Measurements from ENCODE around the gene MED31. TPM values are rescaled to one million over a fixed set of nuclear protein-coding genes. Genes with fewer than 3 reads are reported as not detected.

MED31 gene
- total RNA-seq, 1 donor, result 5.4 TPM

DNA sequence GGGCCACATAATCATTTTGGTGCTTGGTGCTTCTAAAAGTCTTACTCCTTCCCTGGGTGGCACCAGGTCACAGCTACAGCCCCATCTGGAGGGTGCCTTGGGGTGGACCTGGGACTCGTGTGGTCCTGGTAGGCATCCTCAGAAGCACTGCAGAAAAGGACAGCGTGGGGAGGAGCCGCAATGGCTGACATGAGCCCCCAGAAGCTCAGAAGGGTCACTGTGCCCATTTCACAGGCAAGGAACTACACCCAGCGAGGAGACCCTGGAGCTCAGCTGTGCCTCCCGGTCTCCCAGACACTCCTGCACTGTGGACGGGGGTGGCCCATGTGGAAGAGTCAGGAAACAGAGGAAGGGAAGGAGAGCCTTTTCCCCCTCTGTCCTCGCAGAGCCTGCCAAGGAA is 26.5 kb upstream of the MED31 start:
- H3K27ac ChIP-seq (ENCODE audit: low read depth, low read length), result no peak overlapping the region
- no peaks in the 10 kb centered on the region for H3K9me3 ChIP-seq (ENCODE audit: low read depth, low read length)
- H3K36me3 ChIP-seq (ENCODE audit: insufficient read depth, low read length), result no peaks in the 10 kb centered on the region
- TF ChIP-seq, protein P1, sequence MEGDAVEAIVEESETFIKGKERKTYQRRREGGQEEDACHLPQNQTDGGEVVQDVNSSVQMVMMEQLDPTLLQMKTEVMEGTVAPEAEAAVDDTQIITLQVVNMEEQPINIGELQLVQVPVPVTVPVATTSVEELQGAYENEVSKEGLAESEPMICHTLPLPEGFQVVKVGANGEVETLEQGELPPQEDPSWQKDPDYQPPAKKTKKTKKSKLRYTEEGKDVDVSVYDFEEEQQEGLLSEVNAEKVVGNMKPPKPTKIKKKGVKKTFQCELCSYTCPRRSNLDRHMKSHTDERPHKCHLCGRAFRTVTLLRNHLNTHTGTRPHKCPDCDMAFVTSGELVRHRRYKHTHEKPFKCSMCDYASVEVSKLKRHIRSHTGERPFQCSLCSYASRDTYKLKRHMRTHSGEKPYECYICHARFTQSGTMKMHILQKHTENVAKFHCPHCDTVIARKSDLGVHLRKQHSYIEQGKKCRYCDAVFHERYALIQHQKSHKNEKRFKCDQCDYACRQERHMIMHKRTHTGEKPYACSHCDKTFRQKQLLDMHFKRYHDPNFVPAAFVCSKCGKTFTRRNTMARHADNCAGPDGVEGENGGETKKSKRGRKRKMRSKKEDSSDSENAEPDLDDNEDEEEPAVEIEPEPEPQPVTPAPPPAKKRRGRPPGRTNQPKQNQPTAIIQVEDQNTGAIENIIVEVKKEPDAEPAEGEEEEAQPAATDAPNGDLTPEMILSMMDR (IDR thresholded peaks at IDR 0.05; ENCODE audit: extremely low read depth, low read depth, low read length), result no peak
- peaks cover 2% of the 10 kb centered on the region for H4K20me1 ChIP-seq (ENCODE audit: insufficient read depth, low read length)
- H3K27me3 ChIP-seq (ENCODE audit: insufficient read depth, low read length), result peaks cover 44% of the 10 kb centered on the region
- H3K4me2 ChIP-seq (ENCODE audit: insufficient read depth, low read length), result no peak overlapping the region
- H3K79me2 ChIP-seq (ENCODE audit: insufficient read depth, low read length), result no peaks in the 10 kb centered on the region
- no peak for DNase-seq (ENCODE audit: insufficient read length, low spot score, missing footprints)
- no peak overlapping the region for H3K4me3 ChIP-seq (ENCODE audit: insufficient read depth, low read length)
- peaks cover 4% of the 10 kb centered on the region for H3K4me1 ChIP-seq (ENCODE audit: insufficient read depth, low read length)
- no peak overlapping the region for H2AFZ ChIP-seq (ENCODE audit: low read length)

DNA sequence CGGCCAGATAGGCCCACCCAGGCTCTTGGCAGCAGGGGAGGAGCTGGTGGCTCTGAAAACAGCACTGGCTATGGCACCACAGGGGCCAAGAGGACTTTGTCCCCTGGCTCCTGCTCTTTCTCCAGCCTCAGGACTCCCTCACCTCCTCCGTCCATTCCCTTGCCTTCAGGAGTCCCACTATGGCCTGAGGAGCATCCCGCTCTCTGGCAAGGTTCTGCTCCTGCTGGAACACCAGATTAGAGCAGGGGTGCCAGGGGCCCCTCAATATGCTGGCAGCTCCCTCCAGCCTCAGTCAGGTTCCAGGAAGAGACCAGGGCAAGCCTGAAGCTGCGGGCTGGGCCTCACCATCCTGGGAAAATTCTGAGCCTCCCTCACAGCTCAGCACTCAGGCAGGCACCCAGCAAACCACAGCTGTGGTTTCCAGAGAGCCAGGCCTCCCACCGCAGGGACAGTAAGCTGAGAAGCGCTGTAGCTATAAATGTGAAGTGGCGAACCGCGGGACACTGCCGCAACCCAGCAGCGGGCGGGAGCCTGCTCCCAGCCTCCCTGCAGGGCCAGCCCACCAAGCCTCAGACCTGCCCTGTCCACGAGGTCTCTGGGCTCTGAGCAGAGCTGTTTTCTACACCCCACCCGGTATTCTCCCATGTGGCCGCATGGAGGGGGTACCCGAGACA is 25.9 kb upstream of the MED31 start:
- H3K4me2 ChIP-seq (ENCODE audit: insufficient read depth, low read length), result no peak overlapping the region
- peaks cover 4% of the 10 kb centered on the region for H3K4me1 ChIP-seq (ENCODE audit: insufficient read depth, low read length)
- peak; percentile 95 for DNase-seq (ENCODE audit: insufficient read length, low spot score, missing footprints)
- no peak overlapping the region for H2AFZ ChIP-seq (ENCODE audit: low read length)
- H3K36me3 ChIP-seq (ENCODE audit: insufficient read depth, low read length), result no peaks in the 10 kb centered on the region
- no peaks in the 10 kb centered on the region for H3K9me3 ChIP-seq (ENCODE audit: low read depth, low read length)
- no peak overlapping the region for H3K27ac ChIP-seq (ENCODE audit: low read depth, low read length)
- TF ChIP-seq, protein P1 (IDR thresholded peaks at IDR 0.05; ENCODE audit: extremely low read depth, low read depth, low read length), result no peak
- peaks cover 39% of the 10 kb centered on the region for H3K27me3 ChIP-seq (ENCODE audit: insufficient read depth, low read length)
- peaks cover 2% of the 10 kb centered on the region for H4K20me1 ChIP-seq (ENCODE audit: insufficient read depth, low read length)
- H3K4me3 ChIP-seq (ENCODE audit: insufficient read depth, low read length), result no peak overlapping the region
- no peaks in the 10 kb centered on the region for H3K79me2 ChIP-seq (ENCODE audit: insufficient read depth, low read length)

DNA sequence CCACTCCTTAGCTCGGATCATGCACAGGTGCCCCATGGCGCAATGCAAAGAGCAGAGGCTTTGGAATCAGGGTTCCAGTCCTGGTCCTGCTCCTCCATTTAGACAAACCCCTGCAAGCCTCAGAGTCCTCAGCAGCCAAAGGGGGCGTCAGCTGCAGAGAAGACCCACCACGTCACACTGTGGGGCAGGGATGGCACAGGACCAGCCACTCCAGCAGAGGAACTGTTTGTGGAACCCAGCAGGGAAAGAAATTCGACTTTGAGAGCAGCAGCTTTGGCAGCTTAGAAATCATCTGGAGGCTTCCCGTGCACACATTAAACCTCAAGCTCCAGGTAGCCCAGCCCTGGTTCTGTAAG is 25.4 kb upstream of the MED31 start:
- Histone ChIP-seq H2AFZ (ENCODE audit: low read length) (no peak overlapping the region), H3K36me3 (ENCODE audit: insufficient read depth, low read length) (no peaks in the 10 kb centered on the region), H3K4me3 (ENCODE audit: insufficient read depth, low read length) (no peak overlapping the region), H4K20me1 (ENCODE audit: insufficient read depth, low read length) (peaks cover 2% of the 10 kb centered on the region), H3K4me2 (ENCODE audit: insufficient read depth, low read length) (no peak overlapping the region), H3K4me1 (ENCODE audit: insufficient read depth, low read length) (peaks cover 4% of the 10 kb centered on the region), H3K27me3 (ENCODE audit: insufficient read depth, low read length) (peaks cover 35% of the 10 kb centered on the region), H3K9me3 (ENCODE audit: low read depth, low read length) (no peaks in the 10 kb centered on the region), H3K27ac (ENCODE audit: low read depth, low read length) (no peak overlapping the region), H3K79me2 (ENCODE audit: insufficient read depth, low read length) (no peaks in the 10 kb centered on the region)
- TF ChIP-seq, protein P1 (IDR thresholded peaks at IDR 0.05; ENCODE audit: extremely low read depth, low read depth, low read length), result no peak
- no peak for DNase-seq (ENCODE audit: insufficient read length, low spot score, missing footprints)

DNA sequence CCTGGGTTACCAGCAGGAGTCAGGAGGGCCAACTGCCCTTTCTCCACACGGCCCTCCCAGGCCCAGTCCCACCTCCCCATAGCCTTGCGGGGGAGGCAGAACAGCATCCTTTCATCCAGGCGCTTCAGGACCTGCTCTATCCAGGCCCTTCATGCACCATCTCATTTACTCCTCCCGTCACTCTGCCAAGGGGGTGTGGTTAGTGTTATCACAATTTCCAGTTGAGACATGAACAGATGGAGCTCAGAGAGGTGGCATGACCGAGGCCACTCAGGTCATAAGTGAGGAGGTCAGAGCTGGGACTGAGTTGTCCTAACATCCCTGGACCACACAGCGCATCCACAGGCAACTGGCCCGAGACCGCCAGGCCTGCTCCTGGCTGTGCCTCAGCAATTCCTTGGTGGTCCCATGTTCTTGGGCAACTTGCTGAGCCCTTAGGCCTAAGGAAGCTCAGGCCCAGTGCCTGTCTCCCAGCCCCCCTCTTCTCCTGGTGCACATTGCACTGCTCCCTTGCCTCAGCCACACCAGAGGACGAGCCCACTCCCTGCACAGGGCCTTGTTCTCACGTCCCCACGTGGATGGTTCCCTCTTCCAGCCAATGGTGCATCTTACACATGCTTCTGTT is 23.9 kb upstream of the MED31 start:
- Histone ChIP-seq H3K4me2 (ENCODE audit: insufficient read depth, low read length) (no peak overlapping the region), H2AFZ (ENCODE audit: low read length) (no peak overlapping the region), H3K27me3 (ENCODE audit: insufficient read depth, low read length) (peaks cover 34% of the 10 kb centered on the region), H3K4me1 (ENCODE audit: insufficient read depth, low read length) (peaks cover 4% of the 10 kb centered on the region), H3K9me3 (ENCODE audit: low read depth, low read length) (no peaks in the 10 kb centered on the region), H4K20me1 (ENCODE audit: insufficient read depth, low read length) (peaks cover 2% of the 10 kb centered on the region), H3K4me3 (ENCODE audit: insufficient read depth, low read length) (no peak overlapping the region), H3K36me3 (ENCODE audit: insufficient read depth, low read length) (no peaks in the 10 kb centered on the region), H3K79me2 (ENCODE audit: insufficient read depth, low read length) (no peaks in the 10 kb centered on the region), H3K27ac (ENCODE audit: low read depth, low read length) (no peak overlapping the region)
- no peak for DNase-seq (ENCODE audit: insufficient read length, low spot score, missing footprints)
- TF ChIP-seq, protein P1 (IDR thresholded peaks at IDR 0.05; ENCODE audit: extremely low read depth, low read depth, low read length), result no peak

Data from osteoblast (primary cell).